Measurements from ENCODE around the gene GLYATL1B. TPM values are rescaled to one million over a fixed set of nuclear protein-coding genes. Genes with fewer than 3 reads are reported as not detected.

Gene GLYATL1B
- total and polyA plus RNA-seq, 2 of the 8 experiments (the other 6 are each of a cell fraction or from before 2014, with no cell fraction given): not detected

DNA sequence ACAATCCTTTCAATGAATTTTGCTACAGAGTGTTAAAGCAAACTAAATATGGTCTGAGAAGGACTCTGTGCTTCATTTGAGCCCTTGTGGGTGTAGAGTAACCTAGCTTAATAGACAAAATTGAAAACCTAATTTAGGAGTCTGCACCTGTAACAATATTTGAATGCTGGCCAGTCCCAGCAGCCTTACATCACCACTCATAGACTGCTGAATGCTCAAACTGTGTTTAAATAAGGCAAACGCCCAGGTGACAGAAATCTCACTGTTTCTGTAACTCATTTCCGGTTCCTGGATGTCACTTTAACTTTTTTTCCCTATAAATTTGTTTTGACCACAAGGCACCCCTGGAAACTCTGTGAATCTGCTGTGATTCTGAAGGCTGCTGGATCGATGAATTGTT, 45.5 kb upstream of the GLYATL1B start:
- H3K9ac ChIP-seq (replicated peaks in 1 of 4; ENCODE audit: extremely low read depth in 1 of 4, low read depth in 3 of 4, low read length in 3 of 4): no peak overlapping the region
- no peak overlapping the region for H4K5ac ChIP-seq (ENCODE audit: insufficient read length, low read depth, low read length)
- no peak overlapping the region for H2BK5ac ChIP-seq (ENCODE audit: low read depth, low read length)
- no peak overlapping the region for H3K4me2 ChIP-seq (ENCODE audit: insufficient read depth in 1 of 2, low read depth in 2 of 2, low read length in 2 of 2)
- ChIA-PET CTCF (ENCODE audit: partially characterized antibody) (no interaction called here), POLR2A (ENCODE audit: partially characterized antibody) (no interaction called here)
- H2AK5ac ChIP-seq (ENCODE audit: low read depth, low read length): no peak overlapping the region
- no peak overlapping the region for H2AFZ ChIP-seq (ENCODE audit: low read length)
- no peak overlapping the region for H3K4me3 ChIP-seq (ENCODE audit: extremely low read depth in 1 of 4, insufficient read depth in 2 of 4, low read depth in 3 of 4, low read length in 4 of 4)
- H2BK120ac ChIP-seq (replicated peaks; ENCODE audit: low read depth, low read length): no peak overlapping the region
- WGBS, 2 experiments (ENCODE audit: extremely low coverage in 1 of 2, insufficient coverage in 1 of 2, insufficient read length in 1 of 2, insufficient replicate concordance in 2 of 2, low coverage in 1 of 2, low lambda C conversion rate in 2 of 2, missing lambda C conversion rate in 1 of 2): 86% methylated on average over 3 of the region's 3 CpGs; no CpG with 5 or more reads in 1 of the 2 experiments
- H3K79me1 ChIP-seq (ENCODE audit: low read depth, low read length): no peaks in the 10 kb centered on the region
- H3K9me3 ChIP-seq (ENCODE audit: insufficient read depth in 2 of 2, low read depth in 1 of 2, low read length in 1 of 2): no peaks in the 10 kb centered on the region
- no peak overlapping the region for H4K8ac ChIP-seq (ENCODE audit: extremely low read depth, insufficient read depth, low read length)
- H3K18ac ChIP-seq (ENCODE audit: extremely low read depth, low read length): no peak overlapping the region
- H2BK15ac ChIP-seq (ENCODE audit: low read length): no peak overlapping the region
- H3K56ac ChIP-seq (replicated peaks; ENCODE audit: insufficient read length, low read depth, low read length): no peak overlapping the region
- no peaks in the 10 kb centered on the region for H3K79me2 ChIP-seq (ENCODE audit: control insufficient read depth in 1 of 2, insufficient read depth in 2 of 2, low read length in 2 of 2)
- no peak for DNase-seq (ENCODE audit: low read depth in 1 of 2, low spot score in 2 of 2)
- FAIRE-seq: no peak
- H2BK12ac ChIP-seq (ENCODE audit: low read depth, low read length): no peak overlapping the region
- no peaks in the 10 kb centered on the region for H3K4me1 ChIP-seq (replicated peaks in 1 of 4; ENCODE audit: control insufficient read depth in 3 of 4, insufficient read depth in 4 of 4, low read length in 3 of 4)
- H3K27me3 ChIP-seq (replicated peaks in 1 of 4; ENCODE audit: control insufficient read depth in 3 of 4, extremely low read depth in 1 of 4, insufficient read depth in 3 of 4, low read length in 3 of 4): no peaks in the 10 kb centered on the region
- no peak overlapping the region for H2BK20ac ChIP-seq (ENCODE audit: low read length)
- no peaks in the 10 kb centered on the region for H3K23me2 ChIP-seq (ENCODE audit: low read depth, low read length)
- no peak overlapping the region for H4K91ac ChIP-seq (replicated peaks; ENCODE audit: insufficient read length, low read length)
- no peaks in the 10 kb centered on the region for H3K36me3 ChIP-seq (ENCODE audit: control insufficient read depth in 2 of 4, insufficient read depth in 4 of 4, low read length in 3 of 4)
- H4K20me1 ChIP-seq (replicated peaks in 1 of 2; ENCODE audit: control insufficient read depth in 1 of 2, insufficient read depth in 2 of 2, low read length in 2 of 2): no peaks in the 10 kb centered on the region
- H3K14ac ChIP-seq (ENCODE audit: insufficient read length): no peak overlapping the region
- H3K27ac ChIP-seq (ENCODE audit: low read depth, low read length): no peak overlapping the region
- H3K4ac ChIP-seq (replicated peaks; ENCODE audit: insufficient read length, low read depth, low read length): no peak overlapping the region
- H3K23ac ChIP-seq (ENCODE audit: insufficient read length): no peak overlapping the region
- TF ChIP-seq CHD2 (IDR thresholded peaks at IDR 0.05; ENCODE audit: low read length) (no peak), KDM4A (IDR thresholded peaks at IDR 0.05; ENCODE audit: low read depth, low read length, severe bottlenecking) (no peak), TAF1 (IDR thresholded peaks at IDR 0.05; ENCODE audit: low read depth, low read length) (no peak), BACH1 (IDR thresholded peaks at IDR 0.05; ENCODE audit: low read length) (no peak), USF2 (IDR thresholded peaks at IDR 0.05; ENCODE audit: low read length) (no peak), RBBP5 (IDR thresholded peaks at IDR 0.05; ENCODE audit: borderline replicate concordance, low read depth, low read length) (no peak), SP4 (IDR thresholded peaks at IDR 0.05; ENCODE audit: low read length) (no peak), MAFK (IDR thresholded peaks at IDR 0.05; ENCODE audit: low read depth, low read length) (no peak), SP1 (IDR thresholded peaks at IDR 0.05; ENCODE audit: low read depth, low read length) (no peak), RNF2 (IDR thresholded peaks at IDR 0.05; ENCODE audit: borderline replicate concordance, low read depth, low read length, missing control alignments, poor library complexity, severe bottlenecking) (no peak), CEBPB (IDR thresholded peaks at IDR 0.05; ENCODE audit: low read depth, low read length) (no peak), HDAC6 (IDR thresholded peaks at IDR 0.05; ENCODE audit: low read depth, low read length) (no peak), KDM1A (IDR thresholded peaks at IDR 0.05; ENCODE audit: borderline replicate concordance, low read length) (no peak), NANOG (IDR thresholded peaks at IDR 0.05; ENCODE audit: insufficient read depth, low read depth, low read length, poor library complexity, severe bottlenecking) (no peak), TBP (IDR thresholded peaks at IDR 0.05; ENCODE audit: low read depth, low read length) (no peak)

Measured in H1 (cell line).